HepG2 (cell line): ENCODE measurements around the gene TUBA4A. TPM values are rescaled to one million over a fixed set of nuclear protein-coding genes. Genes with fewer than 3 reads are reported as not detected.

Source experiments
- AGO2 ChIP-seq: fragments of 200-400 bp; formaldehyde crosslinking; optimal IDR thresholded peaks from 2 replicates; pipeline ENCODE3; 2017; ENCODE audit warnings: mild to moderate bottlenecking, low read depth, low read length, moderate library complexity
- CHCHD3 ChIP-seq: sonication (generic); formaldehyde crosslinking; IDR thresholded peaks from 2 replicates; pipeline ENCODE4 v1.8.0; 2022; ENCODE audit warnings: mild to moderate bottlenecking, missing genetic modification reagents, moderate library complexity
- GMEB1 ChIP-seq: sonication (generic); formaldehyde crosslinking; IDR thresholded peaks from 2 replicates; pipeline ENCODE4 v1.5.1; 2020; ENCODE audit warnings: missing genetic modification reagents, mild to moderate bottlenecking, borderline replicate concordance
- GRHL1 ChIP-seq: sonication (generic); formaldehyde crosslinking; conservative IDR thresholded peaks from 2 replicates; pipeline ENCODE4 v1.8.0; 2022; ENCODE audit warnings: missing genetic modification reagents
- HDAC2 ChIP-seq: sonication (generic); formaldehyde crosslinking; IDR thresholded peaks from 2 replicates; pipeline ENCODE4 v1.4.0; 2020; ENCODE audit warnings: missing genetic modification reagents
- HOMEZ ChIP-seq: IDR thresholded peaks from 2 replicates; pipeline ENCODE4 v1.6.1; 2016; ENCODE audit warnings: low read depth
- JARID2 ChIP-seq: sonication (generic); formaldehyde crosslinking; IDR thresholded peaks from 2 replicates; pipeline ENCODE4 v1.8.1; 2023; ENCODE audit warnings: missing genetic modification reagents, inconsistent platforms; ENCODE audit not compliant: insufficient replicate concordance
- KAT2B ChIP-seq: fragments of 150-350 bp; IDR thresholded peaks from 2 replicates; pipeline ENCODE4 v1.6.1; 2014; ENCODE audit warnings: low read depth, low read length, borderline replicate concordance
- KLF9 ChIP-seq: IDR thresholded peaks from 2 replicates; pipeline ENCODE4 v1.6.1; 2016; ENCODE audit warnings: low read depth
- MTA3 ChIP-seq: sonication (generic); formaldehyde crosslinking; IDR thresholded peaks from 2 replicates; pipeline ENCODE4 v1.4.0; 2020; ENCODE audit warnings: missing genetic modification reagents
- PTBP1 ChIP-seq: fragments of 200-400 bp; formaldehyde crosslinking; IDR thresholded peaks from 2 replicates; pipeline ENCODE4 v1.6.1; 2018; ENCODE audit warnings: low read length, low read depth; ENCODE audit not compliant: poor library complexity, severe bottlenecking
- REXO4 ChIP-seq: sonication (generic); formaldehyde crosslinking; IDR thresholded peaks from 2 replicates; pipeline ENCODE4 v1.8.0; 2022; ENCODE audit warnings: missing genetic modification reagents, mild to moderate bottlenecking, borderline replicate concordance
- SIX4 ChIP-seq: sonication (generic); formaldehyde crosslinking; IDR thresholded peaks from 2 replicates; pipeline ENCODE4 v1.4.0; 2020; ENCODE audit warnings: missing genetic modification reagents
- TEAD2 ChIP-seq: sonication (generic); formaldehyde crosslinking; IDR thresholded peaks from 2 replicates; pipeline ENCODE4 v1.9.0; 2021; ENCODE audit warnings: missing genetic modification reagents
- ZBTB44 ChIP-seq: sonication (generic); formaldehyde crosslinking; IDR thresholded peaks from 2 replicates; pipeline ENCODE4 v1.4.0; 2020; ENCODE audit warnings: missing genetic modification reagents
- ZFAT ChIP-seq: sonication (generic); formaldehyde crosslinking; conservative IDR thresholded peaks from 2 replicates; pipeline ENCODE4 v1.8.1; 2023; ENCODE audit warnings: missing genetic modification reagents, inconsistent platforms
- ZFY ChIP-seq: sonication (generic); formaldehyde crosslinking; IDR thresholded peaks from 2 replicates; pipeline ENCODE4 v1.4.0; 2020; ENCODE audit warnings: missing genetic modification reagents
- ZNF260 ChIP-seq: sonication (generic); formaldehyde crosslinking; IDR thresholded peaks from 2 replicates; pipeline ENCODE4 v1.4.0; 2020; ENCODE audit warnings: missing genetic modification reagents, low read depth, mild to moderate bottlenecking, borderline replicate concordance
- ZNF335 ChIP-seq: sonication (generic); formaldehyde crosslinking; IDR thresholded peaks from 2 replicates; pipeline ENCODE4 v1.4.0; 2020; ENCODE audit warnings: missing genetic modification reagents
- ZNF33A ChIP-seq: sonication (generic); formaldehyde crosslinking; IDR thresholded peaks from 2 replicates; pipeline ENCODE4 v1.5.1; 2020; ENCODE audit warnings: missing genetic modification reagents, mild to moderate bottlenecking, moderate library complexity, borderline replicate concordance
- ZNF576 ChIP-seq: sonication (generic); formaldehyde crosslinking; IDR thresholded peaks from 2 replicates; pipeline ENCODE4 v1.4.0; 2020; ENCODE audit warnings: mild to moderate bottlenecking, missing genetic modification reagents
- ZNF816 ChIP-seq: sonication (generic); formaldehyde crosslinking; IDR thresholded peaks from 2 replicates; pipeline ENCODE4 v1.8.0; 2022; ENCODE audit warnings: missing genetic modification reagents, mild to moderate bottlenecking, borderline replicate concordance
- ZSCAN25 ChIP-seq: sonication (generic); formaldehyde crosslinking; IDR thresholded peaks from 2 replicates; pipeline ENCODE4 v1.8.0; 2022; ENCODE audit warnings: mild to moderate bottlenecking, missing genetic modification reagents
- polyA plus RNA-seq, 8 experiments: library from polyadenylated mRNA; depleted of rRNA in 3 of 8; stranded (reverse) in 7 of 8; unstranded in 1 of 8; fragments of >200 nt; fragmentation: Illumina TruSeq in 4 of 8; extraction: Trizol in 4 of 8; gene quantifications; 2 replicates each; pipeline versions ENCODE4 v1.2.1 to v1.2.3, GENCODE V29; 2011 to 2016; ENCODE audit warnings: low read depth in 4 of 8, missing spikeins in 1 of 8, mixed read lengths in 1 of 8; ENCODE audit not compliant: insufficient read depth in 1 of 8
- total RNA-seq, 5 experiments: library from RNA; depleted of rRNA; stranded (reverse); fragments of >200 nt; fragmentation: Illumina TruSeq; extraction: Trizol; gene quantifications; 2 replicates each; pipeline ENCODE4 v1.2.3, GENCODE V29; 2016; ENCODE audit warnings: low read depth in 1 of 5

TUBA4A gene
- total and polyA plus RNA-seq, 2 of the 13 experiments (the other 11 are each of a cell fraction or from before 2014, with no cell fraction given) = 1.3 to 12.7 TPM

DNA sequence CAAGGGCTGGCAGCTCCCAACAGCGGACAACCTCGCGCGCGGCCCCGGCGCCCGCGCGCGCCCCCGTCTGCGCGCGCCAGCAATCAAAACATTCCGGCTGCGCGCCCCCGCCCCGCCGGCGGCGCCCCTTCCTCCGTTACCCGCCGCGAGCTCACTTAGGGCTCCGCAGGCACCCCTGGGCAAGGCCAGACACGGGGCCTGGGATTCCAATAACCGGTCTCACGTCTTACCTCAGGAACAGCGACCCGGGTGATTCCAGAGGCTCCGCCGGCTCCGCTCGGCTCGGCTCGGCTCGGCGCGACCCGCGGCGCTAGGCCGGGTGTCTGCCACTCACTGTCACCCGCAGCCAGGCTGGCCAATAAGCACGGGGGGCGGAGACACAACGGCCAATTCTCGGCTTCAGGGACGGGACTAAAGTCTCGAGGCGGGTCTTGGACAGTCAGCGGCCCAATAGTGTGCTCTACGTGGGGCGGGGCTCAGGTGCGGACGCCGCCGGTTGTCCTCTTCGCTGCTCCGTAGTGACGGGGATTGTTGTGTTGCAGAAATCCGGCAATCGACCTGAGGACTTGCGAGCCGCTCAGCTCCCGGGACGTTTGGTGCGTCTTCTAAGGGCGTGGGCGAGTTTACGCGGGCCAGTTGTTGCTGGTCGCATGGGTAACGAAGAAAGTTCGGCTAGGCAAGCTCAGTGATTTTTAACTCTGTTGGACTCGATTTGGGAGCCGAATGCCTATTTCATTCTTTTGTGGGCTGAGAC lies 24.2 kb downstream of the TUBA4A start, which contains the start of the genes ANKZF1 and ATG9A (continued):
- TF ChIP-seq GMEB1 (CRISPR knock-in tag) (peak; percentile 93), REXO4 (no peak), PTBP1 (peak; percentile 52), CHCHD3 (CRISPR knock-in tag) (0 out of 2 replicates have a peak, but pooled peaks have one; percentile 57), KAT2B (no peak), SIX4 (CRISPR knock-in tag) (0 out of 2 replicates have a peak, but pooled peaks have one; percentile 5), ZSCAN25 (CRISPR knock-in tag) (peak; percentile 66; the same call in 1 of the 2 replicates), ZNF260 (CRISPR knock-in tag) (no peak), ZNF335 (CRISPR knock-in tag) (peak; percentile 54; the same call in 1 of the 2 replicates), ZFY (peak; percentile 91), ZNF33A (CRISPR knock-in tag) (peak; percentile 83; the same call in 1 of the 2 replicates), MTA3 (CRISPR knock-in tag) (no peak), GRHL1 (CRISPR knock-in tag) (no peak), ZFAT (CRISPR knock-in tag) (no peak), TEAD2 (CRISPR knock-in tag) (no peak), HDAC2 (CRISPR knock-in tag) (peak; percentile 53; the same call in 1 of the 2 replicates), ZNF576 (CRISPR knock-in tag) (no peak), AGO2 (no peak), KLF9 (CRISPR knock-in tag) (no peak), HOMEZ (CRISPR knock-in tag) (no peak; the same call in 1 of the 2 replicates), JARID2 (CRISPR knock-in tag) (no peak), ZBTB44 (CRISPR knock-in tag) (no peak), ZNF816 (CRISPR knock-in tag) (peak; percentile 91)
